OCI-LY7 (cell line): ENCODE data around the gene CSRP3.

ENCODE experiments used
- EZH2phosphoT487 ChIP-seq: fragments of 200-600 bp; sonication (generic); IDR thresholded peaks from 2 replicates; pipeline ENCODE4 v1.6.1; 2018; ENCODE audit warnings: low read depth, borderline replicate concordance, mild to moderate bottlenecking, mixed run types, antibody characterized with exemption, low read length, moderate library complexity, mixed read lengths
- TF ChIP-seq, protein P1 (sequence below): fragments of 200-600 bp; sonication (generic); conservative IDR thresholded peaks from 2 replicates; pipeline ENCODE4 v1.5.1; 2014; ENCODE audit warnings: mild to moderate bottlenecking, antibody characterized with exemption, low read length, moderate library complexity, mixed read lengths

DNA sequence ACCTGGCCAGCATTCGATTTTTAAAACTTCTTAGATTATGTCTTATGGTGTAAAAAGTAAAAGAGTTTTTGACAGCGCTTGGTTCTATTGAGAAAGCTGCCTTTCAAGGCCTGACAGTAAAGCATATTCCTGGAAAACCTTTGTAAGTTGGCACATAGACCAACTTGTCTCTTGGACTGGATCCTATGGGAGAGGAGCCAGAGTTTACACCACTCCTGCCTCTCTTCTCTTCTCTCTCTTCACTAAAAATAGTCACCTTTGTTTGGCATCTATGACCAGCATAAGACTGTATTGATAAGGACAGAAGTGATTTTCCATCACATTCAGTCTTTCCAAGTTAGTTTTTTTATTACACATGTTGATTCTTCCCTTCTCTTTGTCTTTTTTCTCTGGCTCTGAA lies 33.7 kb downstream of the CSRP3 start:
- TF ChIP-seq, protein P1, sequence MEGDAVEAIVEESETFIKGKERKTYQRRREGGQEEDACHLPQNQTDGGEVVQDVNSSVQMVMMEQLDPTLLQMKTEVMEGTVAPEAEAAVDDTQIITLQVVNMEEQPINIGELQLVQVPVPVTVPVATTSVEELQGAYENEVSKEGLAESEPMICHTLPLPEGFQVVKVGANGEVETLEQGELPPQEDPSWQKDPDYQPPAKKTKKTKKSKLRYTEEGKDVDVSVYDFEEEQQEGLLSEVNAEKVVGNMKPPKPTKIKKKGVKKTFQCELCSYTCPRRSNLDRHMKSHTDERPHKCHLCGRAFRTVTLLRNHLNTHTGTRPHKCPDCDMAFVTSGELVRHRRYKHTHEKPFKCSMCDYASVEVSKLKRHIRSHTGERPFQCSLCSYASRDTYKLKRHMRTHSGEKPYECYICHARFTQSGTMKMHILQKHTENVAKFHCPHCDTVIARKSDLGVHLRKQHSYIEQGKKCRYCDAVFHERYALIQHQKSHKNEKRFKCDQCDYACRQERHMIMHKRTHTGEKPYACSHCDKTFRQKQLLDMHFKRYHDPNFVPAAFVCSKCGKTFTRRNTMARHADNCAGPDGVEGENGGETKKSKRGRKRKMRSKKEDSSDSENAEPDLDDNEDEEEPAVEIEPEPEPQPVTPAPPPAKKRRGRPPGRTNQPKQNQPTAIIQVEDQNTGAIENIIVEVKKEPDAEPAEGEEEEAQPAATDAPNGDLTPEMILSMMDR: no peak
- TF ChIP-seq EZH2phosphoT487: no peak
